Liver (tissue), 3 donors: Measurements from ENCODE around the gene FAM241B.

Experiments used
- CTCF ChIP-seq: fragments of 150-350 bp; IDR thresholded peaks from 2 replicates; pipeline ENCODE4 v1.5.1; 2017; ENCODE audit warnings: improper control_type of control experiment, low read depth, low read length; ENCODE audit not compliant: missing input control
- RAD21 ChIP-seq, 2 donors: IDR thresholded peaks; 2 replicates each; pipeline ENCODE4 v1.6.1; 2016; ENCODE audit warnings: antibody characterized with exemption in 2 of 2, mild to moderate bottlenecking in 2 of 2
- donor health status: healthy.
- donor health status: healthy.

GRCh38 chr10:69673521-69673920, 43.5 kb downstream of the FAM241B start:
- TF ChIP-seq CTCF: no peak
- no peak for TF ChIP-seq RAD21 (IDR thresholded peaks at IDR 0.05)
